Hepatocyte (in vitro differentiated cells): ENCODE data around the gene NXNL1.

Experiments used
- EZH2 ChIP-seq: fragments of 200-600 bp; sonication (generic); IDR thresholded peaks from 2 replicates; pipeline ENCODE4 v1.6.1; 2016; ENCODE audit warnings: antibody characterized with exemption, mild to moderate bottlenecking, borderline replicate concordance
- EZH2phosphoT487 ChIP-seq: fragments of 200-600 bp; sonication (generic); IDR thresholded peaks from one replicate; pipeline ENCODE4 v1.6.1; 2018; ENCODE audit warnings: antibody characterized with exemption, mild to moderate bottlenecking, low read depth, moderate library complexity; ENCODE audit not compliant: unreplicated experiment, severe bottlenecking
- TF ChIP-seq, protein P1 (sequence below): fragments of 200-600 bp; sonication (generic); IDR thresholded peaks from 2 replicates; pipeline ENCODE4 v1.5.1; 2016; ENCODE audit warnings: antibody characterized with exemption, mild to moderate bottlenecking; ENCODE audit not compliant: poor library complexity

DNA sequence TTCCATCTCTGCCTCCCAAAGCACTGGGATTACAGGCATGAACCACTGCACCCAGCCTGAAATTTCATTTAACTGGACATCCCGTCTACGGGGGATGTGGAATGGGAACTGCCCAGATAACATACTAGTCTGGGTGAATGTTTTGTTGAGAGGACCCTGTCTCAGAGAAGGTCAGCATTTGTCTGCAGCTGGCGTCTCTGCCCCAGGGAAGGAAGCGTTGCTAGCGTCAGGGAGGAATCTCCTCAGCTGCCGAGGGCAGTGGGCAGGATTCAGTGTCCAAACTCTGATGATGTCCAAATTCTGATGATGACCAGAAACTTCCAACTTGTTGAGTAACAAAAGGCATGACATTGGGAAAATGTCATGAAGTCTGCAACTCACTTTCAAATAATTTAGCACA is 3.1 kb downstream of the NXNL1 start:
- TF ChIP-seq, protein P1, sequence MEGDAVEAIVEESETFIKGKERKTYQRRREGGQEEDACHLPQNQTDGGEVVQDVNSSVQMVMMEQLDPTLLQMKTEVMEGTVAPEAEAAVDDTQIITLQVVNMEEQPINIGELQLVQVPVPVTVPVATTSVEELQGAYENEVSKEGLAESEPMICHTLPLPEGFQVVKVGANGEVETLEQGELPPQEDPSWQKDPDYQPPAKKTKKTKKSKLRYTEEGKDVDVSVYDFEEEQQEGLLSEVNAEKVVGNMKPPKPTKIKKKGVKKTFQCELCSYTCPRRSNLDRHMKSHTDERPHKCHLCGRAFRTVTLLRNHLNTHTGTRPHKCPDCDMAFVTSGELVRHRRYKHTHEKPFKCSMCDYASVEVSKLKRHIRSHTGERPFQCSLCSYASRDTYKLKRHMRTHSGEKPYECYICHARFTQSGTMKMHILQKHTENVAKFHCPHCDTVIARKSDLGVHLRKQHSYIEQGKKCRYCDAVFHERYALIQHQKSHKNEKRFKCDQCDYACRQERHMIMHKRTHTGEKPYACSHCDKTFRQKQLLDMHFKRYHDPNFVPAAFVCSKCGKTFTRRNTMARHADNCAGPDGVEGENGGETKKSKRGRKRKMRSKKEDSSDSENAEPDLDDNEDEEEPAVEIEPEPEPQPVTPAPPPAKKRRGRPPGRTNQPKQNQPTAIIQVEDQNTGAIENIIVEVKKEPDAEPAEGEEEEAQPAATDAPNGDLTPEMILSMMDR = no peak
- no peak for TF ChIP-seq EZH2
- TF ChIP-seq EZH2phosphoT487 = no peak
